ENCODE results near the gene ZBED1. TPM values are rescaled to one million over a fixed set of nuclear protein-coding genes. Genes with fewer than 3 reads are reported as not detected.

ZBED1 gene
- total and polyA plus RNA-seq, 2 experiments from 2014 or later = 16.1 to 43.8 TPM

DNA sequence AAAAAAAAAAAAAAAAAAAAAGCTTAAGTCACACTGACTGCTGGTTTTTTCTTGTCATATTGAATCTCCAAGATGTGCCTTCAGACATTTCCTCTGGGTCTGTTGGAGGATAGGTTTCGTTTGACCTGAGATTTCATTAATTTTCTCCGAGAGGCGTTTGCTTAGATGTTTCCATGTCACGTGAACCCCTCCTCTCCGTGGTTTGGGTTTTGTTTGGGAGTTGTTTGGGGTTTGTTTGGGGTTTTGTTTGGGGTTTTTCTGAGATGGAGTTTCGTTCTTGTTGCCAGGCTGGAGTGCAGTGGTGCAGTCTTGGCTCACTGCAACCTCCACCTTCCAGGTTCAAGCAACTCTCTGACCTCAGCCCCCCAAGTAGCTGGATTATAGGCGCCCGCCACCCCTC, 40.8 kb upstream of the ZBED1 start (continued):
- TF ChIP-seq, protein P1, sequence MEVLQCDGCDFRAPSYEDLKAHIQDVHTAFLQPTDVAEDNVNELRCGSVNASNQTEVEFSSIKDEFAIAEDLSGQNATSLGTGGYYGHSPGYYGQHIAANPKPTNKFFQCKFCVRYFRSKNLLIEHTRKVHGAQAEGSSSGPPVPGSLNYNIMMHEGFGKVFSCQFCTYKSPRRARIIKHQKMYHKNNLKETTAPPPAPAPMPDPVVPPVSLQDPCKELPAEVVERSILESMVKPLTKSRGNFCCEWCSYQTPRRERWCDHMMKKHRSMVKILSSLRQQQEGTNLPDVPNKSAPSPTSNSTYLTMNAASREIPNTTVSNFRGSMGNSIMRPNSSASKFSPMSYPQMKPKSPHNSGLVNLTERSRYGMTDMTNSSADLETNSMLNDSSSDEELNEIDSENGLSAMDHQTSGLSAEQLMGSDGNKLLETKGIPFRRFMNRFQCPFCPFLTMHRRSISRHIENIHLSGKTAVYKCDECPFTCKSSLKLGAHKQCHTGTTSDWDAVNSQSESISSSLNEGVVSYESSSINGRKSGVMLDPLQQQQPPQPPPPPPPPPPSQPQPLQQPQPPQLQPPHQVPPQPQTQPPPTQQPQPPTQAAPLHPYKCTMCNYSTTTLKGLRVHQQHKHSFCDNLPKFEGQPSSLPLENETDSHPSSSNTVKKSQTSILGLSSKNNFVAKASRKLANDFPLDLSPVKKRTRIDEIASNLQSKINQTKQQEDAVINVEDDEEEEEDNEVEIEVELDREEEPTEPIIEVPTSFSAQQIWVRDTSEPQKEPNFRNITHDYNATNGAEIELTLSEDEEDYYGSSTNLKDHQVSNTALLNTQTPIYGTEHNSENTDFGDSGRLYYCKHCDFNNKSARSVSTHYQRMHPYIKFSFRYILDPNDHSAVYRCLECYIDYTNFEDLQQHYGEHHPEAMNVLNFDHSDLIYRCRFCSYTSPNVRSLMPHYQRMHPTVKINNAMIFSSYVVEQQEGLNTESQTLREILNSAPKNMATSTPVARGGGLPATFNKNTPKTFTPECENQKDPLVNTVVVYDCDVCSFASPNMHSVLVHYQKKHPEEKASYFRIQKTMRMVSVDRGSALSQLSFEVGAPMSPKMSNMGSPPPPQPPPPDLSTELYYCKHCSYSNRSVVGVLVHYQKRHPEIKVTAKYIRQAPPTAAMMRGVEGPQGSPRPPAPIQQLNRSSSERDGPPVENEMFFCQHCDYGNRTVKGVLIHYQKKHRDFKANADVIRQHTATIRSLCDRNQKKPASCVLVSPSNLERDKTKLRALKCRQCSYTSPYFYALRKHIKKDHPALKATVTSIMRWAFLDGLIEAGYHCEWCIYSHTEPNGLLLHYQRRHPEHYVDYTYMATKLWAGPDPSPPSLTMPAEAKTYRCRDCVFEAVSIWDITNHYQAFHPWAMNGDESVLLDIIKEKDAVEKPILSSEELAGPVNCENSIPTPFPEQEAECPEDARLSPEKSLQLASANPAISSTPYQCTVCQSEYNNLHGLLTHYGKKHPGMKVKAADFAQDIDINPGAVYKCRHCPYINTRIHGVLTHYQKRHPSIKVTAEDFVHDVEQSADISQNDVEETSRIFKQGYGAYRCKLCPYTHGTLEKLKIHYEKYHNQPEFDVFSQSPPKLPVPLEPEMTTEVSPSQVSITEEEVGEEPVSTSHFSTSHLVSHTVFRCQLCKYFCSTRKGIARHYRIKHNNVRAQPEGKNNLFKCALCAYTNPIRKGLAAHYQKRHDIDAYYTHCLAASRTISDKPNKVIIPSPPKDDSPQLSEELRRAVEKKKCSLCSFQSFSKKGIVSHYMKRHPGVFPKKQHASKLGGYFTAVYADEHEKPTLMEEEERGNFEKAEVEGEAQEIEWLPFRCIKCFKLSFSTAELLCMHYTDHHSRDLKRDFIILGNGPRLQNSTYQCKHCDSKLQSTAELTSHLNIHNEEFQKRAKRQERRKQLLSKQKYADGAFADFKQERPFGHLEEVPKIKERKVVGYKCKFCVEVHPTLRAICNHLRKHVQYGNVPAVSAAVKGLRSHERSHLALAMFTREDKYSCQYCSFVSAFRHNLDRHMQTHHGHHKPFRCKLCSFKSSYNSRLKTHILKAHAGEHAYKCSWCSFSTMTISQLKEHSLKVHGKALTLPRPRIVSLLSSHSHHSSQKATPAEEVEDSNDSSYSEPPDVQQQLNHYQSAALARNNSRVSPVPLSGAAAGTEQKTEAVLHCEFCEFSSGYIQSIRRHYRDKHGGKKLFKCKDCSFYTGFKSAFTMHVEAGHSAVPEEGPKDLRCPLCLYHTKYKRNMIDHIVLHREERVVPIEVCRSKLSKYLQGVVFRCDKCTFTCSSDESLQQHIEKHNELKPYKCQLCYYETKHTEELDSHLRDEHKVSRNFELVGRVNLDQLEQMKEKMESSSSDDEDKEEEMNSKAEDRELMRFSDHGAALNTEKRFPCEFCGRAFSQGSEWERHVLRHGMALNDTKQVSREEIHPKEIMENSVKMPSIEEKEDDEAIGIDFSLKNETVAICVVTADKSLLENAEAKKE (CRISPR knock-in tag; IDR thresholded peaks at IDR 0.05) = no peak
- TF ChIP-seq, protein P2, sequence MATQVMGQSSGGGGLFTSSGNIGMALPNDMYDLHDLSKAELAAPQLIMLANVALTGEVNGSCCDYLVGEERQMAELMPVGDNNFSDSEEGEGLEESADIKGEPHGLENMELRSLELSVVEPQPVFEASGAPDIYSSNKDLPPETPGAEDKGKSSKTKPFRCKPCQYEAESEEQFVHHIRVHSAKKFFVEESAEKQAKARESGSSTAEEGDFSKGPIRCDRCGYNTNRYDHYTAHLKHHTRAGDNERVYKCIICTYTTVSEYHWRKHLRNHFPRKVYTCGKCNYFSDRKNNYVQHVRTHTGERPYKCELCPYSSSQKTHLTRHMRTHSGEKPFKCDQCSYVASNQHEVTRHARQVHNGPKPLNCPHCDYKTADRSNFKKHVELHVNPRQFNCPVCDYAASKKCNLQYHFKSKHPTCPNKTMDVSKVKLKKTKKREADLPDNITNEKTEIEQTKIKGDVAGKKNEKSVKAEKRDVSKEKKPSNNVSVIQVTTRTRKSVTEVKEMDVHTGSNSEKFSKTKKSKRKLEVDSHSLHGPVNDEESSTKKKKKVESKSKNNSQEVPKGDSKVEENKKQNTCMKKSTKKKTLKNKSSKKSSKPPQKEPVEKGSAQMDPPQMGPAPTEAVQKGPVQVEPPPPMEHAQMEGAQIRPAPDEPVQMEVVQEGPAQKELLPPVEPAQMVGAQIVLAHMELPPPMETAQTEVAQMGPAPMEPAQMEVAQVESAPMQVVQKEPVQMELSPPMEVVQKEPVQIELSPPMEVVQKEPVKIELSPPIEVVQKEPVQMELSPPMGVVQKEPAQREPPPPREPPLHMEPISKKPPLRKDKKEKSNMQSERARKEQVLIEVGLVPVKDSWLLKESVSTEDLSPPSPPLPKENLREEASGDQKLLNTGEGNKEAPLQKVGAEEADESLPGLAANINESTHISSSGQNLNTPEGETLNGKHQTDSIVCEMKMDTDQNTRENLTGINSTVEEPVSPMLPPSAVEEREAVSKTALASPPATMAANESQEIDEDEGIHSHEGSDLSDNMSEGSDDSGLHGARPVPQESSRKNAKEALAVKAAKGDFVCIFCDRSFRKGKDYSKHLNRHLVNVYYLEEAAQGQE (IDR thresholded peaks at IDR 0.05; ENCODE audit: unreplicated experiment) = no peak
- TF ChIP-seq, protein P3, sequence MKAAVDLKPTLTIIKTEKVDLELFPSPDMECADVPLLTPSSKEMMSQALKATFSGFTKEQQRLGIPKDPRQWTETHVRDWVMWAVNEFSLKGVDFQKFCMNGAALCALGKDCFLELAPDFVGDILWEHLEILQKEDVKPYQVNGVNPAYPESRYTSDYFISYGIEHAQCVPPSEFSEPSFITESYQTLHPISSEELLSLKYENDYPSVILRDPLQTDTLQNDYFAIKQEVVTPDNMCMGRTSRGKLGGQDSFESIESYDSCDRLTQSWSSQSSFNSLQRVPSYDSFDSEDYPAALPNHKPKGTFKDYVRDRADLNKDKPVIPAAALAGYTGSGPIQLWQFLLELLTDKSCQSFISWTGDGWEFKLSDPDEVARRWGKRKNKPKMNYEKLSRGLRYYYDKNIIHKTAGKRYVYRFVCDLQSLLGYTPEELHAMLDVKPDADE (IDR thresholded peaks at IDR 0.05) = no peak
- TF ChIP-seq ZNF331 (CRISPR knock-in tag; IDR thresholded peaks at IDR 0.05; ENCODE audit: low read depth) (no peak), NANOG (IDR thresholded peaks at IDR 0.05; ENCODE audit: borderline replicate concordance) (no peak), POLR2AphosphoS5 (IDR thresholded peaks at IDR 0.05; ENCODE audit: low read depth) (no peak)

Measured in GM23338 (cell line).